BE2C (cell line): Measurements from ENCODE around the gene OR52K2. TPM values are rescaled to one million over a fixed set of nuclear protein-coding genes. Genes with fewer than 3 reads are reported as not detected.
"Not testable (repeated sequence)": the region's sequence is repeated elsewhere in the genome, so short reads cannot be mapped to it uniquely, and the experiment has no call there.

ENCODE experiments used
- DNase-seq: peaks from one replicate; pipeline ENCODE4 v3.0.0-alpha.2; 2020
- H3K27me3 ChIP-seq: fragments of 250-450 bp; sonication (Bioruptor Pico); 2 replicates; pipeline ENCODE4 v1.5.1; 2020; ENCODE audit warnings: mild to moderate bottlenecking
- H3K36me3 ChIP-seq: fragments of 250-450 bp; sonication (Bioruptor Pico); 2 replicates; pipeline ENCODE4 v1.5.1; 2020; ENCODE audit warnings: mild to moderate bottlenecking
- H3K4me1 ChIP-seq: fragments of 250-450 bp; sonication (Bioruptor Pico); 2 replicates; pipeline ENCODE4 v1.5.1; 2020
- H3K4me3 ChIP-seq: 2 replicates; pipeline ENCODE4 v1.5.1; 2011; ENCODE audit warnings: low read depth, low read length
- H3K9me3 ChIP-seq: fragments of 250-450 bp; sonication (Bioruptor Pico); 2 replicates; pipeline ENCODE4 v1.5.1; 2020
- polyA plus RNA-seq: library from polyadenylated mRNA; unstranded; fragments of >200 nt; gene quantifications from one replicate; pipeline ENCODE4 v1.2.1, GENCODE V29; 2012; ENCODE audit warnings: low read depth, missing spikeins; ENCODE audit not compliant: insufficient read length, insufficient read depth
- TF ChIP-seq, protein P1 (sequence below): IDR thresholded peaks from 2 replicates; pipeline ENCODE4 v1.5.1; 2012; ENCODE audit warnings: mild to moderate bottlenecking, low read depth, low read length

OR52K2 gene
- polyA plus RNA-seq: not detected

DNA sequence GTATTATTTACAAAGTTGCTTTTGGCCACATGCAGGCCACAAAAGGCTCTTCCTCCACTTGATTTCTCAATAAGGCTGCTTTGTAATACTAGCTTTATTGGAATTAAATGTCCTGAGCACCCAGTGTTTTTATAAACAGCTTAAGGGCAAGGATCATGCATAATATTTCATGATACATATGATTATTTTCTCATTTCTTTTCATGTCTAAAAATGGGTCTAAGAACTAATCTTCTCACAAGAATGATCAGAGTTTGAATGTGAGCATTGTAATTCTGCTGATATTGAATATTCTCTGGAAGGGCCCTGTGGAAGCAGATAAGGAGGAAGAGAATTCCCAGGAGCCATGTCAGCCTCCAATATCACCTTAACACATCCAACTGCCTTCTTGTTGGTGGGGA lies at the start of gene OR52K2:
TSS of gene OR52K2 (plus strand) at position 301 of the 400 bp plus-strand sequence. CDS start at position 346, 45 bp downstream.
- Histone ChIP-seq H3K27me3 (no peaks in the 10 kb centered on the region), H3K4me1 (no peaks in the 10 kb centered on the region), H3K36me3 (no peaks in the 10 kb centered on the region), H3K4me3 (no peak within 1 kb of the TSS), H3K9me3 (no peaks in the 10 kb centered on the region)
- no peak for DNase-seq
- TF ChIP-seq, protein P1, sequence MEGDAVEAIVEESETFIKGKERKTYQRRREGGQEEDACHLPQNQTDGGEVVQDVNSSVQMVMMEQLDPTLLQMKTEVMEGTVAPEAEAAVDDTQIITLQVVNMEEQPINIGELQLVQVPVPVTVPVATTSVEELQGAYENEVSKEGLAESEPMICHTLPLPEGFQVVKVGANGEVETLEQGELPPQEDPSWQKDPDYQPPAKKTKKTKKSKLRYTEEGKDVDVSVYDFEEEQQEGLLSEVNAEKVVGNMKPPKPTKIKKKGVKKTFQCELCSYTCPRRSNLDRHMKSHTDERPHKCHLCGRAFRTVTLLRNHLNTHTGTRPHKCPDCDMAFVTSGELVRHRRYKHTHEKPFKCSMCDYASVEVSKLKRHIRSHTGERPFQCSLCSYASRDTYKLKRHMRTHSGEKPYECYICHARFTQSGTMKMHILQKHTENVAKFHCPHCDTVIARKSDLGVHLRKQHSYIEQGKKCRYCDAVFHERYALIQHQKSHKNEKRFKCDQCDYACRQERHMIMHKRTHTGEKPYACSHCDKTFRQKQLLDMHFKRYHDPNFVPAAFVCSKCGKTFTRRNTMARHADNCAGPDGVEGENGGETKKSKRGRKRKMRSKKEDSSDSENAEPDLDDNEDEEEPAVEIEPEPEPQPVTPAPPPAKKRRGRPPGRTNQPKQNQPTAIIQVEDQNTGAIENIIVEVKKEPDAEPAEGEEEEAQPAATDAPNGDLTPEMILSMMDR: no peak

DNA sequence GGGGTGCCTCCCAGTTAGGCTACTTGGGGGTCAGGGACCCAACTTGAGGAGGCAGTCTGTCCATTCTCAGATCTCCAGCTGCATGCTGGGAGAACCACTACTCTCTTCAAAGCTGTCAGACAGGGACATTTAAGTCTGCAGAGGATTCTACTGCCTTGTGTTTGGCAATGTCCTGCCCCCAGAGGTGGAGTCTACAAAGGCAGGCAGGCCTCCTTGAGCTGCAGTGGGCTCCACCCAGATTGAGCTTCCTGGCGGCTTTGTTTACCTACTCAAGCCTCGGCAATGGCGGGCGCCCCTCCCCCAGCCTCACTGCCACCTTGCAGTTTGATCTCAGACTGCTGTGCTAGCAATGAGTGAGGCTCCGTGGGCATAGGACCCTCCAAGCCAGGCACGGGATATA lies 42.9 kb upstream of the OR52K2 start:
- not testable (repeated sequence) for H3K9me3 ChIP-seq, H3K4me1 ChIP-seq, H3K27me3 ChIP-seq, H3K4me3 ChIP-seq, DNase-seq, H3K36me3 ChIP-seq

DNA sequence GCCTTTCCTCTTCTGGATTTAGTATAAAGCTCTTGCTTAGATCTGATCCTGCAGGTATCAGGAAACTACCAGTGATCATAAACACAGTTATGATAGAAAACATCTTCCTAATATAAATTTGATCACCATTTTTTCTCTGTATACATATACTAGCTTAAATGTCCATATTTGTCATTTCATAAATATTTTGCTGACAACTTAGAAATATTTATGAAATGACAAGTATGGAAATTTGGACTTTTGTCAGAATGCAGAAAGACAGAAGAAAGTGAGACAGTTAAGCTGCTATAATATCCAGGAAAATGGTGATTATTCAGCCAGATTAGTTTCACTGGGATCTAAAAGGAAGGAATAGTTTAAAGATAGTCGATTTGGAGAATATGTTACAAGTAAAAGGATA lies 32.8 kb upstream of the OR52K2 start:
- no peaks in the 10 kb centered on the region for H3K36me3 ChIP-seq
- H3K4me1 ChIP-seq: no peaks in the 10 kb centered on the region
- TF ChIP-seq, protein P1: no peak
- H3K4me3 ChIP-seq: no peak overlapping the region
- no peaks in the 10 kb centered on the region for H3K27me3 ChIP-seq
- no peaks in the 10 kb centered on the region for H3K9me3 ChIP-seq
- DNase-seq: no peak

DNA sequence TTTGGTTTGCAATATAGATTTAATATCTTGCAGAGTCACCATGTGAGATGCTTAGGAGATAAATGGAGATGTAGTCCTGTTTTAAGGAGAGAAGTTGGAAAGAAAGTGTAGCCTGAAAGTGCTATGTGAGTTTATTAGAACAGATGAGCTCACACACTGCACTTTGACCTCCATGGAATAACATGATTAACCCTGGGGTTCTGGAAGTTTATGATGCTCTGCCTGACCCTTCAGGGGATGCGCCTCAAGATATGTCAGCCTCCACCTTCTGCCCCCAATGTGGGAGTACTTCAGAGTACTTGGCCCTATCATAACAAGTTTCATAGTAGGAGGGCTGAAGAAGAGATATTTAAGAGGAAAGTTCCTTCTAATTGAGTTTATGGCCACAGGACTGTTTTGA lies 32.3 kb upstream of the OR52K2 start:
- Histone ChIP-seq H3K36me3 (no peaks in the 10 kb centered on the region), H3K4me1 (no peaks in the 10 kb centered on the region), H3K27me3 (no peaks in the 10 kb centered on the region), H3K4me3 (no peak overlapping the region), H3K9me3 (no peaks in the 10 kb centered on the region)
- TF ChIP-seq, protein P1: no peak
- DNase-seq: no peak

DNA sequence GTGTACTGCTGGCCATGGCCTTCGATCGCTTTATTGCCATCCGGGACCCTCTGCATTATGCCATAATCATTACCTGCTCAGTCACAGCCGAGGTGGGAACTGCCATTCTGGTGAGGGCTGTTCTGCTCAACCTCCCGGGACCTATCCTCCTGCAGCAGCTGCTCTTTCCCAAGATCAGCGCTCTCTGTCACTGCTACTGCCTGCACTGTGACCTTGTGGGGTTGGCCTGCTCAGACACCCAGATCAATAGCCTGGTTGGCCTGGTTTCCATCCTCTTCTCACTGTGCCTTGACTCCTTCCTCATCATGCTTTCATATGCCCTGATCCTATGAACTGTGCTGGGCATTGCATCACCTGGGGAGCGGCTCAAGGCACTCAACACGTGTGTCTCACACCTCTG lies 30.7 kb upstream of the OR52K2 start:
- TF ChIP-seq, protein P1: no peak
- no peaks in the 10 kb centered on the region for H3K4me1 ChIP-seq
- no peaks in the 10 kb centered on the region for H3K36me3 ChIP-seq
- no peaks in the 10 kb centered on the region for H3K9me3 ChIP-seq
- H3K27me3 ChIP-seq: no peaks in the 10 kb centered on the region
- no peak for DNase-seq
- H3K4me3 ChIP-seq: no peak overlapping the region

DNA sequence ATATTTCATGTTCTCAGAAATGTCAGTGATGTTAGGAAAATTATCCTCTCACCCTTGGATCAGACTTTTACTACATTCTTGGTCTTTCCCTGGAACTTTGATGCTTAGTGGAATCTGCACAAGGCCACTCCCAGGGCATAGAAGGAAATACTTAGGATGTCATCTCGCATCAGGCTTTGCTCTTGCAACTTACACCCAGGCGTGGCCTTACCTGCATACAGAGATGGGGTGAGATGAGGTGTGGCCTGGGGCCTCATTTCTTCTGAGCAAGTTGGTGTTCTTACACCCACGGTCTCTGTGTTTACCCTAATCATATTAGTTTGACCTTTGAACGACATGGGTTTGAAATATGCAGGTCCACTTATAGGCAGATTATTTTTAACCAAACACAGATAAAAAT lies 19.0 kb upstream of the OR52K2 start:
- Histone ChIP-seq H3K4me1 (no peaks in the 10 kb centered on the region), H3K9me3 (no peaks in the 10 kb centered on the region), H3K4me3 (no peak overlapping the region), H3K27me3 (no peaks in the 10 kb centered on the region), H3K36me3 (no peaks in the 10 kb centered on the region)
- DNase-seq: no peak
- TF ChIP-seq, protein P1: no peak

DNA sequence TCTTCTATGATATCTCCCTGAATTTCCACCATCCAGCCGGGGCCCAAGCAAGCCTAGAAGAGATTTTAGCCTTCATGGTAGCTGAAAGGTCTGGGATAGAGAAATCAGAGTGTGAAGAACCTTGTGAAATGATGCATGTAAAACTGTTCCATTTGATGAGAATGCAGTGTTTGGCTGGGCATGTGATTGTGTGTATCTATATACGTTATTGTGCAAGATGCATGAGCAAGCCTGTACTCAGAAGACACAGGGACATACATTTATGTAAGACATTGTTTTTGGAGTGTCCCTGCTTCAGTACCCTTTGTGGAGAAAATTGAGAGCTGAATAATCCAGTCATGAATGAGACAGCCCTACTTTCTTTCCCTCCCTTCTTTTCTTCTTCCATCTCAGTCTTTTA lies 15.2 kb upstream of the OR52K2 start:
- TF ChIP-seq, protein P1: no peak
- no peak for DNase-seq
- no peaks in the 10 kb centered on the region for H3K4me1 ChIP-seq

More for the DNA sequence above, 15.2 kb upstream of the OR52K2 start:
- Histone ChIP-seq H3K36me3 (no peaks in the 10 kb centered on the region), H3K4me3 (no peak overlapping the region), H3K9me3 (no peaks in the 10 kb centered on the region), H3K27me3 (no peaks in the 10 kb centered on the region)
